H1 (cell line): ENCODE measurements around the gene CRTAC1. TPM values are rescaled to one million over a fixed set of nuclear protein-coding genes. Genes with fewer than 3 reads are reported as not detected.

Source experiments
- CTCF ChIA-PET: fragments of 300-600 bp; sonication (Branson Sonifier 250); formaldehyde crosslinking; loops from one replicate; lab custom pipeline; 2021; ENCODE audit not compliant: partially characterized antibody; lab: Charles Lee
- POLR2A ChIA-PET: fragments of 300-600 bp; sonication (Branson Sonifier 250); formaldehyde crosslinking; loops from one replicate; lab custom pipeline; 2021; ENCODE audit warnings: inconsistent platforms; ENCODE audit not compliant: partially characterized antibody; lab: Charles Lee
- DNase-seq, 2 experiments: peaks; one replicate each; pipeline versions ENCODE4 v3.0.0 to v3.0.0-alpha.2; 2010 to 2022; ENCODE audit warnings: low spot score in 2 of 2, low read depth in 1 of 2, mixed read lengths in 1 of 2
- FAIRE-seq: peaks from 2 replicates; lab custom pipeline; 2011; peaks lifted over from hg19 to GRCh38; lab: Jason Lieb, UNC
- H2AFZ ChIP-seq: 2 replicates; pipeline ENCODE4 v1.8.1; 2012; ENCODE audit warnings: low read length, inconsistent platforms
- H2AK5ac ChIP-seq: 2 replicates; pipeline ENCODE4 v1.6.1; 2013; ENCODE audit warnings: low read depth, low read length
- H2BK120ac ChIP-seq: replicated peaks from 2 replicates; pipeline ENCODE3; 2013; ENCODE audit warnings: low read depth, low read length, inconsistent platforms
- H2BK12ac ChIP-seq: 2 replicates; pipeline ENCODE4 v1.6.1; 2013; ENCODE audit warnings: low read depth, low read length
- H2BK15ac ChIP-seq: 2 replicates; pipeline ENCODE4 v1.6.1; 2013; ENCODE audit warnings: low read length
- H2BK20ac ChIP-seq: 2 replicates; pipeline ENCODE4 v1.6.1; 2013; ENCODE audit warnings: low read length
- H2BK5ac ChIP-seq: 2 replicates; pipeline ENCODE4 v1.6.1; 2013; ENCODE audit warnings: low read depth, low read length
- H3K14ac ChIP-seq: 2 replicates; pipeline ENCODE4 v1.6.1; 2013; ENCODE audit warnings: inconsistent platforms; ENCODE audit not compliant: insufficient read length
- H3K18ac ChIP-seq: 2 replicates; pipeline ENCODE4 v1.6.1; 2013; ENCODE audit warnings: low read length; ENCODE audit errors: extremely low read depth
- H3K23ac ChIP-seq: 2 replicates; pipeline ENCODE4 v1.6.1; 2013; ENCODE audit warnings: inconsistent platforms; ENCODE audit not compliant: insufficient read length
- H3K23me2 ChIP-seq: 2 replicates; pipeline ENCODE4 v1.6.1; 2013; ENCODE audit warnings: low read depth, low read length
- H3K27ac ChIP-seq: 2 replicates; pipeline ENCODE4 v1.6.1; 2011; ENCODE audit warnings: low read depth, low read length, inconsistent platforms
- H3K27me3 ChIP-seq, 4 experiments: replicated peaks in 1 of 4; 1 replicate in 1 of 4; 2 replicates in 3 of 4; pipeline versions ENCODE4 v1.6.1 to v1.8.1; 2011 to 2013; ENCODE audit warnings: low read length in 3 of 4, mild to moderate bottlenecking in 3 of 4, inconsistent platforms in 2 of 4, mixed read lengths in 2 of 4, moderate library complexity in 1 of 4; ENCODE audit not compliant: control insufficient read depth in 3 of 4, insufficient read depth in 3 of 4; ENCODE audit errors: extremely low read depth in 1 of 4
- H3K36me3 ChIP-seq, 4 experiments: 2 replicates each; pipeline versions ENCODE4 v1.6.1 to v1.8.1; 2011 to 2013; ENCODE audit warnings: mild to moderate bottlenecking in 4 of 4, low read length in 3 of 4, moderate library complexity in 2 of 4, control low read depth in 1 of 4, inconsistent platforms in 1 of 4; ENCODE audit not compliant: insufficient read depth in 4 of 4, control insufficient read depth in 2 of 4
- H3K4ac ChIP-seq: replicated peaks from 2 replicates; pipeline ENCODE3; 2013; ENCODE audit warnings: low read length, low read depth, mixed read lengths, inconsistent platforms; ENCODE audit not compliant: insufficient read length
- H3K4me1 ChIP-seq, 4 experiments: replicated peaks in 1 of 4; 1 replicate in 1 of 4; 2 replicates in 3 of 4; pipeline versions ENCODE4 v1.6.1 to v1.8.1; 2011 to 2013; ENCODE audit warnings: low read length in 3 of 4, inconsistent platforms in 2 of 4, mixed read lengths in 1 of 4; ENCODE audit not compliant: insufficient read depth in 4 of 4, control insufficient read depth in 3 of 4
- H3K4me2 ChIP-seq, 2 experiments: 2 replicates each; pipeline versions ENCODE4 v1.6.1 to v1.8.1; 2011 to 2013; ENCODE audit warnings: low read depth in 2 of 2, low read length in 2 of 2, control low read depth in 1 of 2, inconsistent platforms in 1 of 2, mild to moderate bottlenecking in 1 of 2; ENCODE audit not compliant: insufficient read depth in 1 of 2
- H3K4me3 ChIP-seq, 4 experiments: fragments of 200-600, 300-600 bp in 1 of 4; sonication (generic), shearing (Covaris generic), sonication (Bioruptor Twin) in 1 of 4; 2 replicates each; pipeline versions ENCODE4 v1.5.1 to v1.8.1; 2011 to 2016; ENCODE audit warnings: low read length in 4 of 4, low read depth in 3 of 4, control low read depth in 2 of 4, inconsistent platforms in 2 of 4, mild to moderate bottlenecking in 2 of 4, mixed read lengths in 1 of 4, moderate library complexity in 1 of 4; ENCODE audit not compliant: insufficient read depth in 2 of 4; ENCODE audit errors: extremely low read depth in 1 of 4
- H3K56ac ChIP-seq: replicated peaks from 2 replicates; pipeline ENCODE3; 2013; ENCODE audit warnings: low read depth, mild to moderate bottlenecking, mixed read lengths, low read length, inconsistent platforms; ENCODE audit not compliant: insufficient read length
- H3K79me1 ChIP-seq: 2 replicates; pipeline ENCODE4 v1.6.1; 2013; ENCODE audit warnings: low read depth, low read length, control low read depth
- H3K79me2 ChIP-seq, 2 experiments: 2 replicates each; pipeline versions ENCODE4 v1.6.1 to v1.8.1; 2012 to 2013; ENCODE audit warnings: low read length in 2 of 2, mild to moderate bottlenecking in 2 of 2, inconsistent platforms in 1 of 2; ENCODE audit not compliant: insufficient read depth in 2 of 2, control insufficient read depth in 1 of 2
- H3K9ac ChIP-seq, 4 experiments: replicated peaks in 1 of 4; 1 replicate in 1 of 4; 2 replicates in 3 of 4; pipeline versions ENCODE4 v1.6.1 to v1.8.1; 2011 to 2013; ENCODE audit warnings: low read depth in 3 of 4, low read length in 3 of 4, control low read depth in 2 of 4, mild to moderate bottlenecking in 2 of 4, moderate library complexity in 2 of 4, inconsistent platforms in 1 of 4; ENCODE audit errors: extremely low read depth in 1 of 4
- H3K9me3 ChIP-seq, 2 experiments: 2 replicates each; pipeline versions ENCODE4 v1.6.1 to v1.8.1; 2012 to 2013; ENCODE audit warnings: mild to moderate bottlenecking in 2 of 2, moderate library complexity in 2 of 2, control low read depth in 1 of 2, inconsistent platforms in 1 of 2, low read depth in 1 of 2, low read length in 1 of 2, mixed read lengths in 1 of 2; ENCODE audit not compliant: insufficient read depth in 2 of 2
- H4K20me1 ChIP-seq, 2 experiments: replicated peaks in 1 of 2; 2 replicates each; pipeline versions ENCODE3 to v1.8.1; 2011 to 2013; ENCODE audit warnings: inconsistent platforms in 2 of 2, low read length in 2 of 2, mild to moderate bottlenecking in 1 of 2; ENCODE audit not compliant: insufficient read depth in 2 of 2, control insufficient read depth in 1 of 2
- H4K5ac ChIP-seq: 2 replicates; pipeline ENCODE4 v1.6.1; 2013; ENCODE audit warnings: low read length, low read depth, mixed read lengths, inconsistent platforms; ENCODE audit not compliant: insufficient read length
- H4K8ac ChIP-seq: 2 replicates; pipeline ENCODE4 v1.8.0; 2013; ENCODE audit warnings: mild to moderate bottlenecking, moderate library complexity, low read length, inconsistent platforms; ENCODE audit not compliant: insufficient read depth; ENCODE audit errors: extremely low read depth
- H4K91ac ChIP-seq: replicated peaks from 2 replicates; pipeline ENCODE3; 2013; ENCODE audit warnings: low read length, mixed read lengths, inconsistent platforms; ENCODE audit not compliant: insufficient read length
- KDM5A ChIP-seq: fragments of 200-600 bp; IDR thresholded peaks from 2 replicates; pipeline ENCODE4 v1.7.1; 2012; ENCODE audit warnings: mild to moderate bottlenecking, low read length, inconsistent platforms, mixed read lengths
- WGBS, 2 experiments: shearing (Covaris generic) in 1 of 2; methylation state at CpG; one replicate each; pipeline versions ENCODE4 v1.1.6 to v1.1.7; 2013 to 2015; ENCODE audit warnings: low lambda C conversion rate in 2 of 2, mixed read lengths in 2 of 2, inconsistent platforms in 1 of 2, low coverage in 1 of 2, missing lambda C conversion rate in 1 of 2; ENCODE audit not compliant: insufficient replicate concordance in 2 of 2, insufficient coverage in 1 of 2, insufficient read length in 1 of 2; ENCODE audit errors: extremely low coverage in 1 of 2, missing lambda C conversion rate in 1 of 2; 5-methylcytosine and 5-hydroxymethylcytosine counted together
- polyA plus RNA-seq, 7 experiments: library from polyadenylated mRNA; depleted of rRNA in 3 of 7; stranded (reverse) in 5 of 7; unstranded in 2 of 7; fragments of >200 nt in 5 of 7; fragments of 200-250 nt in 2 of 7; gene quantifications; 1 replicate in 5 of 7; 2 replicates in 1 of 7; 4 replicates in 1 of 7; pipeline versions ENCODE4 v1.2.1 to v1.2.3, GENCODE V29; 2011 to 2013; ENCODE audit warnings: missing spikeins in 2 of 7, mixed read lengths in 2 of 7
- total RNA-seq: library from RNA; stranded (reverse); fragmentation: NEBNext Ultra II Directional; extraction: Animal tissue kit (Norgen Biotek cat#: 25700); gene quantifications from 2 replicates; pipeline ENCODE4 v1.2.1, GENCODE V29; 2021

The CRTAC1 gene
- total and polyA plus RNA-seq, 2 of the 8 experiments (the other 6 are each of a cell fraction or from before 2014, with no cell fraction given) = 0.91 to 1.2 TPM

- POLR2A ChIA-PET = interaction anchor here (1.0 kb wide), 1 partner anchor 102 kb away, joined by 3 read pairs; no protein-coding TSS in a partner anchor
- Histone ChIP-seq H3K36me3 (no peaks in the 10 kb centered on the region), H4K5ac (no peak overlapping the region), H3K23me2 (peaks cover 5% of the 10 kb centered on the region; the same call in 1 of the 2 replicates), H3K27ac (no peak overlapping the region), H4K91ac (no peak overlapping the region), H3K9ac (no peak overlapping the region), H4K8ac (no peak overlapping the region), H3K4me3 (no peak overlapping the region), H2BK12ac (no peak overlapping the region), H3K4ac (no peak overlapping the region), H3K79me1 (no peaks in the 10 kb centered on the region), H4K20me1 (no peaks in the 10 kb centered on the region), H2BK120ac (no peak overlapping the region), H3K56ac (no peak overlapping the region), H3K9me3 (no peaks in the 10 kb centered on the region), H3K18ac (no peak overlapping the region), H3K79me2 (no peaks in the 10 kb centered on the region), H2AK5ac (no peak overlapping the region), H3K14ac (no peak overlapping the region), H2BK15ac (no peak overlapping the region), H2BK20ac (no peak overlapping the region), H2AFZ (no peak overlapping the region), H3K4me2 (no peak overlapping the region), H3K23ac (no peak overlapping the region), H3K4me1 (no peaks in the 10 kb centered on the region), H3K27me3 (no peaks in the 10 kb centered on the region), H2BK5ac (no peak overlapping the region)
- CTCF ChIA-PET = interaction anchor here (0.9 to 4.8 kb wide), 8 partner anchors 10 to 148 kb away, joined by 3 to 26 read pairs (median 4); no protein-coding TSS in a partner anchor
- no peak for FAIRE-seq
- no peak for DNase-seq
- WGBS, 2 experiments = 87% methylated on average over 10 of the region's 10 CpGs; no CpG with 5 or more reads in 1 of the 2 experiments
- TF ChIP-seq KDM5A = no peak
Measured at GRCh38 chr10:97927622-97928021, 102.8 kb downstream of the CRTAC1 start.
